ENCODE results near the gene CHCT1. TPM values are rescaled to one million over a fixed set of nuclear protein-coding genes. Genes with fewer than 3 reads are reported as not detected.

CHCT1 gene
- total RNA-seq: not detected in 2 replicates

DNA sequence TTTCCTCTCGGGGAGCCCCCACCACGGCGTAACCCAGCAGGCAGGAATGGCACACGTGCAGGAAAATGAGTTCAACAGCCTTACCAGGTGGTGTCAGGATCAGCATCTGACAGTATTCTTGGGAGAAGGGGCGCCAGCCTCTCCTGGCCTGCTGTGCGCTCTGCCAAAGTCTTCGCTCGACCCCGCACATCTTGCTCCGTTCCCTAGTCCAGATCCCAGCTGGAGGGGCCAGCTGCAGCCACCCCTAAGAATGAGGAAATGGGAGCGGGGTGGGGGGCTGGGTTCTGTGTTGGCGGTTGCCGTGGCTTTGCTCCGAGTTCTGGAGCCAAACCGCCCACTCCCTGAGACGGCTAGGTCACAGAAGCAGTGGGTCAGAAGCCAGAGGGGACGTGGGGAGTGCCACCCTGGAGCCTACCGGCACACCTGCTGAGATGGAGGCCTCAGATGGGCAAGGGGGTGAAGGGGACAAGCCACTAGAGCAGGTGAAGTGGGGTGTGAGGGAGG is at the start of gene CHCT1:
Gene CHCT1, plus strand, starts transcription at position 328 of the 504 bp plus-strand sequence. Its CDS starts 104 bp downstream, at position 432.

GRCh38 chr17:60392042-60392844 is 30.0 kb upstream of the CHCT1 start, which contains the start of gene USP32:
TSS of gene USP32 (minus strand) at chr17:60392133. CDS start at chr17:60391939, 194 bp downstream.

Other genes with a start within 250 kb of the CHCT1 start
- 21.0 and 39.0 TPM in 2 replicates for gene USP32, start 30.4 kb upstream of the CHCT1 start, total RNA-seq
- 13.5 and 18.6 TPM in 2 replicates for gene APPBP2, start 103.8 kb downstream of the CHCT1 start, total RNA-seq
- gene PPM1D, start 177.7 kb downstream of the CHCT1 start, total RNA-seq: 5.1 and 11.5 TPM in 2 replicates